ENCODE results near the gene SEC22C.

DNA sequence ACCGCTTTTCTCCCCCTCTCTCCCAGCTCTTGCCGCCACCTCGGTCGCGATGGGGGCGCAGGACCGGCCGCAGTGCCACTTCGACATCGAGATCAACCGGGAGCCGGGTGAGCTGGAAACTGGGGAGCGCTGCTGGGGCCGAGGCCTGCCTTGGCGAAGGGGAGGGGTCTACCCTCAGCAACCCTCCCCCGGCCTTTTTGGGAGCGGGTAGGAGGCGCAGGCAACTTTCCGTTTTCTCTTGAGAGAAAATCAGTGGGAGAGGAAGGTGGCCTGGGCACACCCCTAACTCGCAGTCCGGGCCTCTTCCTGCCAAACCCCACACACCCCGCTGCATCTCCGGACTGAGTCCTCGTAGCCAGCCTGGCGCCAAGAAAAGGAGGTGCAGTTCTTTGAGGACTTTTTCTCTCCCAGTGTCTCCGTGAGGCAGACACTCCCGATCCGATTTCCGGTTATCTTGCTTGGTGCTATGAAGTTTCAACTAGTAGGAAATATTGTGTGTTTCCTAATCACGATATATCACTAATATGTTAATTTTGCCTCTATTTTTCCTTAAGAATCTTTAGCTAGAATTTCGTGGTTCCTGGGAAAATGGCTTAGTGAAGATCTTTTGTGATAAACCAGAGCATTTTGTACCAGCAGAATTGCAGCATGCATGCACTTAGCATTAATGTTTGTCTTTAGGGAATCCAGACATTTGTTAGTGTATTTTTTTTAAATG lies 19.4 kb upstream of the SEC22C start:
- TF ChIP-seq, protein P1, sequence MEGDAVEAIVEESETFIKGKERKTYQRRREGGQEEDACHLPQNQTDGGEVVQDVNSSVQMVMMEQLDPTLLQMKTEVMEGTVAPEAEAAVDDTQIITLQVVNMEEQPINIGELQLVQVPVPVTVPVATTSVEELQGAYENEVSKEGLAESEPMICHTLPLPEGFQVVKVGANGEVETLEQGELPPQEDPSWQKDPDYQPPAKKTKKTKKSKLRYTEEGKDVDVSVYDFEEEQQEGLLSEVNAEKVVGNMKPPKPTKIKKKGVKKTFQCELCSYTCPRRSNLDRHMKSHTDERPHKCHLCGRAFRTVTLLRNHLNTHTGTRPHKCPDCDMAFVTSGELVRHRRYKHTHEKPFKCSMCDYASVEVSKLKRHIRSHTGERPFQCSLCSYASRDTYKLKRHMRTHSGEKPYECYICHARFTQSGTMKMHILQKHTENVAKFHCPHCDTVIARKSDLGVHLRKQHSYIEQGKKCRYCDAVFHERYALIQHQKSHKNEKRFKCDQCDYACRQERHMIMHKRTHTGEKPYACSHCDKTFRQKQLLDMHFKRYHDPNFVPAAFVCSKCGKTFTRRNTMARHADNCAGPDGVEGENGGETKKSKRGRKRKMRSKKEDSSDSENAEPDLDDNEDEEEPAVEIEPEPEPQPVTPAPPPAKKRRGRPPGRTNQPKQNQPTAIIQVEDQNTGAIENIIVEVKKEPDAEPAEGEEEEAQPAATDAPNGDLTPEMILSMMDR (IDR thresholded peaks at IDR 0.05), result peak; percentile 11 to 51 (median 28)
- TF ChIP-seq EP300 (IDR thresholded peaks at IDR 0.05), result no peak
